ENCODE results near the gene RDH12.
"Not testable (repeated sequence)": the region's sequence is repeated elsewhere in the genome, so short reads cannot be mapped to it uniquely, and the experiment has no call there.

Gene RDH12

DNA sequence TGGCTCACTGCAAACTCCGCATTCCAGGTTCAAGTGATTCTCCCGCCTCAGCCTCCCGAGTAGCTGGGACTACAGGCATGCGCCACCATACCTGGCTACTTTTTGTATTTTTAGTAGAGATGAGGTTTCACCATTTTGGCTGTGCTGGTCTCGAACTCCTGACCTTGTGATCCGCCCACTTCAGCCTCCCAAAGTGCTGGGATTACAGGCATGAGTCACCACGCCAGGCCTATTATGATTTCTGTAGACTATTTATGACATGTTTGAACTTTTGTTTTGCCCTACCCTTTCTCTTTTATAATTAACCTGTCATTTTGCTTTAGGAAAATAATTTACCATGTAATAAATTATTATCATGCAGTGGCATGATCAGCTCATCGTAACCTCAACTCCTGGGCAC is at the start of gene RDH12:
RDH12 (plus strand) TSS at position 395 of the 400 bp plus-strand sequence. CDS start 20,757 bp downstream, outside the sequence.
- not testable (repeated sequence) for DNase-seq (ENCODE audit: extremely low read depth, low read depth); H3K4me3 ChIP-seq (replicated peaks; ENCODE audit: low read depth, low read length)

DNA sequence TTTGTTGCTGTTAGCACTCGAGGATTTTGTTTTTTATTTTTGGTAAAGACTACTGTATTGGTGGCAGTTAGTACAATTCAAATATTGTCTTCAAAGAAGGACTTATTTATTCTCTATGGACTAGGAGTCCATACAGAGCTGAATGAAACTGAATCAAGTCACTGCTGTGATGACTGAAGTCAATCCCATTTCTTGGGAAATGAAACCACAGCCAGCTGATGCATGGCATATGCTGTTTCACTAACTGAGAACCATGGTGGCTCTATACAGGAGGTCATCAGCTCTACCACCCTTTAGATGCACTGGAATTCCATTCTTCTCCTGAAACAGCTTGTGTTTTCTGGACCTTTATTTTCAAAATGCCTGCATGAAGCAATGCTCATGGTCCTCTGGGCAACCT is 49.5 kb upstream of the RDH12 start:
- no peak overlapping the region for H3K4me3 ChIP-seq (replicated peaks; ENCODE audit: low read depth, low read length)
- TF ChIP-seq, protein P1, sequence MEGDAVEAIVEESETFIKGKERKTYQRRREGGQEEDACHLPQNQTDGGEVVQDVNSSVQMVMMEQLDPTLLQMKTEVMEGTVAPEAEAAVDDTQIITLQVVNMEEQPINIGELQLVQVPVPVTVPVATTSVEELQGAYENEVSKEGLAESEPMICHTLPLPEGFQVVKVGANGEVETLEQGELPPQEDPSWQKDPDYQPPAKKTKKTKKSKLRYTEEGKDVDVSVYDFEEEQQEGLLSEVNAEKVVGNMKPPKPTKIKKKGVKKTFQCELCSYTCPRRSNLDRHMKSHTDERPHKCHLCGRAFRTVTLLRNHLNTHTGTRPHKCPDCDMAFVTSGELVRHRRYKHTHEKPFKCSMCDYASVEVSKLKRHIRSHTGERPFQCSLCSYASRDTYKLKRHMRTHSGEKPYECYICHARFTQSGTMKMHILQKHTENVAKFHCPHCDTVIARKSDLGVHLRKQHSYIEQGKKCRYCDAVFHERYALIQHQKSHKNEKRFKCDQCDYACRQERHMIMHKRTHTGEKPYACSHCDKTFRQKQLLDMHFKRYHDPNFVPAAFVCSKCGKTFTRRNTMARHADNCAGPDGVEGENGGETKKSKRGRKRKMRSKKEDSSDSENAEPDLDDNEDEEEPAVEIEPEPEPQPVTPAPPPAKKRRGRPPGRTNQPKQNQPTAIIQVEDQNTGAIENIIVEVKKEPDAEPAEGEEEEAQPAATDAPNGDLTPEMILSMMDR (IDR thresholded peaks at IDR 0.05; ENCODE audit: low read depth, low read length, missing control alignments) = no peak
- no peak for DNase-seq (ENCODE audit: extremely low read depth, low read depth)

DNA sequence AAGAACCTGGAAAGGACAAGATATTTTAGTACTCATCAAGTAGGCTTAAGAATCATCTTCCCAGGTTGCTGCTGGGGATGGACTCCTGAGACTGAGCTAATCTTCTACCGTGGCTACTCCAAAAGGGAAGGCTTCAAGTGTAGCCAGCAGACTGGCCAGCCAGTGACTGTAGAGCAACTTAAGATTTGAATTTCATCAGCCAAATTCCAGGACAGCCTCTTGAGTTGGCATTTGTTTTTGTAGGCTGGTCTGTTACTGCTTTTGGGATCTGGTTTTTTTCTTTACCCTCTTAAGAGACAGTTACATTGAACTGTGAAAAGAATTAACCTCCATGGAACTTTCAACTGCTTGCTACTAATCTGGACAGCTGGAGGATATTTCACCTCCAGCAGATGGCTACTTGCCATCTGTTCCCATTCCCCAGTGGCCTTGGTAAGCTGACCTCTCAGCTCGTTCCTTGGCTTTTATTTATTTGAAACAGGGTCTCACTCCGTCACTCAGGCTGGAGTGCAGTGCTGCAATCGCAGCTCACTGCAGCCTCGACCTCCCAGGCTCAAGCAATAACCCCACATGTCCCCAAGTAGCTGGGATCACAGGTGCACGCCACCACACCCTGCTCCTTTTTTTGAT is 47.9 kb upstream of the RDH12 start:
- TF ChIP-seq, protein P1 (IDR thresholded peaks at IDR 0.05; ENCODE audit: low read depth, low read length, missing control alignments) = no peak
- no peak for DNase-seq (ENCODE audit: extremely low read depth, low read depth)
- no peak overlapping the region for H3K4me3 ChIP-seq (replicated peaks; ENCODE audit: low read depth, low read length)

DNA sequence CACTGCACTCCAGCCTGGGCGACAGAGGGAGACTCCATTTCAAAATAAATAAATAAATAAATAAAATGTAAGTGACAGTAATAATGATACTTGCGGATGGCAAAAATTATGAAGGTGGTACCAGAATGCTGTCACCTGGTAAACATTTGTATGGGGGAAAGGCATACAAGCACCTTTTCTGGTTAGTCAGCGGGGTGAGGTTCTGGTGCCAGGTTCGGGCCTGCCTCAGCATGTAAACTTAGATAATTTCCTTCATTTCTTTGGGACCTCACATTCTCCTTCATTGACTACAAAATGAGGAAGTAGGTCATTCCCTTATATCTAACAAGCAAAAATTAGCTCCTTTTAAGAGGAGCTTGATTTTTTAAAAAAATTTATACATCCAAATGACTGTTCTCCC is 38.1 kb upstream of the RDH12 start:
- no peak for DNase-seq (ENCODE audit: extremely low read depth, low read depth)
- no peak overlapping the region for H3K4me3 ChIP-seq (replicated peaks; ENCODE audit: low read depth, low read length)
- TF ChIP-seq, protein P1 (IDR thresholded peaks at IDR 0.05; ENCODE audit: low read depth, low read length, missing control alignments) = no peak

DNA sequence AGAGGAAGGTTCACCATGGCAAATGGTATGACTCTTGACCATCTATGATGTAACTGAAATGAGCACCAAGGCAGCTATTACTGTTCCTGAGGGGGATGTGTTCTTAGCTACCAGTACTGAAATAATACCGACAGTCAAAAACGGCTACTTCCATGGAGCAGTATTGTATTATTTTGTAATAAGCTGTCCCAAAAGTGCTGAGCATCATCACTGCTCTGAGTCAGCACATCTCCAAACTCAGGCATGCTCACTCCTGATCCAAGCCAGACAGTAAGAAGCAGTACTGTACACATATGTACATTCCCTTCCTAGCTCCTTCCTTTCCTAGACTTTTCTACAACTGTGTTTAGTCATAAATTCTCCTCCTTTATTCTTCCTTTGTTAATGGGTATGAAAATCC is 35.8 kb upstream of the RDH12 start:
- H3K4me3 ChIP-seq (replicated peaks; ENCODE audit: low read depth, low read length) = no peak overlapping the region
- DNase-seq (ENCODE audit: extremely low read depth, low read depth) = no peak
- TF ChIP-seq, protein P1 (IDR thresholded peaks at IDR 0.05; ENCODE audit: low read depth, low read length, missing control alignments) = no peak

DNA sequence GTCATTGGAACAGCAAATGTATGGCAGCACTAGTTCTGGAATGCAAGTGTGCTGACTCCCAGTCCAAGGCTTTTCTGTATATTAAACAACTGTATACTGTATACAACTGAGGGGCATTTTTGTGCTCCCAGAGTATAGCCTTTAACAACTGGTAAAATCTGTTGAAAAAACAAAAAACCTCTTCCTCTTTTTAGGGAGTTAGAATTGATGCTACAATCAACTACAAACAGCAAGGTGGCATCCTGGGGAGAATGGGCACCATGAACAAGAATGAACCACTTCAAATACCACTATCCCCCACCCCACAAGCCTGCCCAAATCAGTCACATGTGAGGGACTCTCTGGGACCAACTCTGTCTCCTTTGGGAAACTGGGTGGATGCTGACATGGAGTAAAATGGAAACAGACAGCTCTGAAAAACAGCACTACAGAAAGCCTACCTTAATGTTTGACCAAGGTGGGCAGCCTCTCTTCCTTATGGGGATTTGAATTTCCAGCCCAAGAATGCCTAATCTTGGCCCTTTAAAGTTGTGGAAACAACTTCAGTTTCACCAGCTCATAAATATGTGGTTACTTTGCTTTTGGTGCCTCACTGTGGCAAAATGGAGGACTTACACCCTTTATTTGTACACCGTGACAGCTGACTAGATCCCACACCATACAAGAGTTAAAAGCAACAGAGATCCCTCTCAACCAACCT is 34.8 kb upstream of the RDH12 start:
- no peak for DNase-seq (ENCODE audit: extremely low read depth, low read depth)
- no peak overlapping the region for H3K4me3 ChIP-seq (replicated peaks; ENCODE audit: low read depth, low read length)
- TF ChIP-seq, protein P1 (IDR thresholded peaks at IDR 0.05; ENCODE audit: low read depth, low read length, missing control alignments) = peak; percentile 61

DNA sequence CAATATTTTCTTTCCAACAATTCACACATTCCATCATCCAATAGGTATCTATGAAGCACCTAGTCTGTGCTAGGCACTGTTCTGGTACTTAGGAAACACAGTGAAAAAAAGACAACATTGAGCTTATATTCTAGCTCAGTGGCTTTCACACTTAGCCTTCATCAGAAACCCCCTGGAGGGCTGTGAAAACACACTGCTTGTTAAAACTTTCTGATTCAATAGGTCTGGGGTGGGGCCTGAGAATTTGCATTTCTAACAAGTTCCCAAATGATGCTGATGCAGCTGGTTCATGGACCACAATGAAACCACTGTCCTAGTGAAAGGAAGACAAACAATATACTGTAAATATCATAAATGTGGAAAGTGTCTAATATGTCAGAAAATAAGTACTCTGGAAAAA is 33.1 kb upstream of the RDH12 start:
- H3K4me3 ChIP-seq (replicated peaks; ENCODE audit: low read depth, low read length) = no peak overlapping the region
- no peak for DNase-seq (ENCODE audit: extremely low read depth, low read depth)

More for the DNA sequence above, 33.1 kb upstream of the RDH12 start:
- TF ChIP-seq, protein P1 (IDR thresholded peaks at IDR 0.05; ENCODE audit: low read depth, low read length, missing control alignments) = no peak
